ENCODE data around the gene OBSCN.

- no peak for TF ChIP-seq CTCF (IDR thresholded peaks at IDR 0.05)
- TF ChIP-seq POLR2A (IDR thresholded peaks at IDR 0.05), result no peak
Observed at GRCh38 chr1:228387321-228387720, 179.5 kb downstream of the OBSCN start.

Measured in heart left ventricle (tissue), 13 donors.